ENCODE data around the gene RHOD.

The RHOD gene

GRCh38 chr11:67082071-67082791 lies 25.6 kb downstream of the RHOD start:
- Histone ChIP-seq H3K9me3 (ENCODE audit: control insufficient read depth, low read length) (no peaks in the 10 kb centered on the region), H3K4me3 (ENCODE audit: insufficient read depth, low read depth, low read length) (peak overlapping the region; percentile 10), H3K36me3 (ENCODE audit: control insufficient read depth, insufficient read depth, low read length) (no peaks in the 10 kb centered on the region), H3K4me1 (ENCODE audit: control insufficient read depth, insufficient read depth, low read length) (peaks cover 11% of the 10 kb centered on the region), H3K27me3 (ENCODE audit: control insufficient read depth, insufficient read depth, low read length, poor library complexity, severe bottlenecking) (no peaks in the 10 kb centered on the region), H3K27ac (ENCODE audit: insufficient read depth, low read depth, low read length, poor library complexity, severe bottlenecking) (no peak overlapping the region)
- WGBS, 2 experiments = 53 to 57% methylated on average over 20 of the region's 20 CpGs

DNA sequence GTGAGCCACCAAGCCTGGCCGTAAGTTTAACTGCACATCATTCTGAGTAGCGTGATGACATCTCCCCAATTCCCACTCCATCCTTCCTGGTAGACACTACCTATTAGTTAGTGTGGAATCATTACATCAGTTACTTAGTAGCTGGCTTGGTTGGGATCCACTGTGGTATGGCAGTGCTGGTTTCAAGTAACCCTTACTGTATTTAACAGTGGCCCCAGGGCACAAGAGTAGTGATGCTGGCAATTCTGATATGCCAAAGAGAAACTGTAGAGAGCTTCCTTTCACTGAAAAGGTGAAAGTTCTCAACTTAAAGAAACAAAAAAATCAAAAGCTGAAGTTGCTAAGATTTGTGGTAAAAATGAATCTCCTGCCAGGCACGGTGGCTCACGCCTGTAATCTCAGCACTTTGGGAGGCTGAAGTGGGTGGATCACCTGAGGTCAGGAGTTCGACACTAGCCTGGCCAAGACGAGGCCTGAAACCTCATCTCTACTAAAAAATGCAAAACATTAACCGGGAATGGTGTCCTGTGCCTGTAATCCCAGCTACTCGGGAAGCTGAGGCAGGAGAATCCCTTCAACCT lies 27.2 kb downstream of the RHOD start:
- H3K9me3 ChIP-seq (ENCODE audit: control insufficient read depth, low read length) = no peaks in the 10 kb centered on the region
- no peaks in the 10 kb centered on the region for H3K27me3 ChIP-seq (ENCODE audit: control insufficient read depth, insufficient read depth, low read length, poor library complexity, severe bottlenecking)
- H3K27ac ChIP-seq (ENCODE audit: insufficient read depth, low read depth, low read length, poor library complexity, severe bottlenecking) = no peak overlapping the region
- no peak overlapping the region for H3K4me3 ChIP-seq (ENCODE audit: insufficient read depth, low read depth, low read length)
- 89 to 93% methylated on average over 8 of the region's 8 CpGs for WGBS, 2 experiments
- H3K36me3 ChIP-seq (ENCODE audit: control insufficient read depth, insufficient read depth, low read length) = no peaks in the 10 kb centered on the region
- H3K4me1 ChIP-seq (ENCODE audit: control insufficient read depth, insufficient read depth, low read length) = peaks cover 5% of the 10 kb centered on the region

DNA sequence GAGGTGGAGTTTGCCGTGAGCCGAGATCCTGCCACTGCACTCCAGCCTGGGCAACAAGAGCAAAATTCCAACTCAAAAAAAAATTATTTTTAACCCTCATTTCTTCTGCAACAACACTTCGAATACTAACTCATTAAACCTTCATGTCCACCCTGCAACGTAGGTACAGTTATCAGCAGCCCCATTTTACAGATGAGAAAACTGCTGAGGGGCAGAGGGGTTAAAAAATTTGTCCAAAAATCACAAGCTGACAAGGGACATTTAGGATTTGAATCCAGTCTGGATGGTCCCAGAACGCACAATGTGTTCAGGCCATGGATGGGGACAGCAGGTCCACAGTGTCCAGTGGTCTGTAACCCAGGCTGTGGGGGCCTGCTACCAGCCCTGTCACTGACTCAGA lies 29.0 kb downstream of the RHOD start:
- Histone ChIP-seq H3K27ac (ENCODE audit: insufficient read depth, low read depth, low read length, poor library complexity, severe bottlenecking) (no peak overlapping the region), H3K4me3 (ENCODE audit: insufficient read depth, low read depth, low read length) (no peak overlapping the region), H3K27me3 (ENCODE audit: control insufficient read depth, insufficient read depth, low read length, poor library complexity, severe bottlenecking) (no peaks in the 10 kb centered on the region), H3K36me3 (ENCODE audit: control insufficient read depth, insufficient read depth, low read length) (no peaks in the 10 kb centered on the region), H3K4me1 (ENCODE audit: control insufficient read depth, insufficient read depth, low read length) (peaks cover 5% of the 10 kb centered on the region), H3K9me3 (ENCODE audit: control insufficient read depth, low read length) (no peaks in the 10 kb centered on the region)
- 92 to 95% methylated on average over 5 of the region's 5 CpGs for WGBS, 2 experiments

- WGBS, 2 experiments = 92 to 96% methylated on average over 8 of the region's 8 CpGs
Measured at GRCh38 chr11:67090717-67091116, 34.1 kb downstream of the RHOD start.

DNA sequence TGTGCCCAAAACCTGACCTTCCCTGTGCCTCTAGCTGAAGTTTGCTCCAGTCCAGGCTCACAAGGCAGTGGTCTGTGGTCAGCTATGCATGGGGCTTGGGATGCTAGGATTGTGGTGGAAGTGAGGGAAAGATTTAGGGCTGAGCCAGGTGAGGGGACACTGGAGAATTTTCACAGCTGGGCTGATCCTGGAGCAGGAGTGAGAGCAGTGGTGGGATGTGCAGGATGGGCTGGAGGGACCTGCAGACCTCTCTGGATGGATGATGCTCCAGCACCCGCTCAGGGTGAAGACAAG lies 38.5 kb downstream of the RHOD start:
- Histone ChIP-seq H3K4me3 (ENCODE audit: insufficient read depth, low read depth, low read length) (no peak overlapping the region), H3K36me3 (ENCODE audit: control insufficient read depth, insufficient read depth, low read length) (no peaks in the 10 kb centered on the region), H3K27me3 (ENCODE audit: control insufficient read depth, insufficient read depth, low read length, poor library complexity, severe bottlenecking) (no peaks in the 10 kb centered on the region), H3K27ac (ENCODE audit: insufficient read depth, low read depth, low read length, poor library complexity, severe bottlenecking) (no peak overlapping the region), H3K9me3 (ENCODE audit: control insufficient read depth, low read length) (no peaks in the 10 kb centered on the region), H3K4me1 (ENCODE audit: control insufficient read depth, insufficient read depth, low read length) (no peaks in the 10 kb centered on the region)
- WGBS, 2 experiments = 89 to 91% methylated on average over 1 of the region's 1 CpG

More at GRCh38 chr11:67090717-67091116, 34.1 kb downstream of the RHOD start:
- Histone ChIP-seq H3K4me1 (ENCODE audit: control insufficient read depth, insufficient read depth, low read length) (no peaks in the 10 kb centered on the region), H3K36me3 (ENCODE audit: control insufficient read depth, insufficient read depth, low read length) (no peaks in the 10 kb centered on the region), H3K9me3 (ENCODE audit: control insufficient read depth, low read length) (no peaks in the 10 kb centered on the region), H3K27ac (ENCODE audit: insufficient read depth, low read depth, low read length, poor library complexity, severe bottlenecking) (no peak overlapping the region), H3K27me3 (ENCODE audit: control insufficient read depth, insufficient read depth, low read length, poor library complexity, severe bottlenecking) (no peaks in the 10 kb centered on the region), H3K4me3 (ENCODE audit: insufficient read depth, low read depth, low read length) (no peak overlapping the region)

DNA sequence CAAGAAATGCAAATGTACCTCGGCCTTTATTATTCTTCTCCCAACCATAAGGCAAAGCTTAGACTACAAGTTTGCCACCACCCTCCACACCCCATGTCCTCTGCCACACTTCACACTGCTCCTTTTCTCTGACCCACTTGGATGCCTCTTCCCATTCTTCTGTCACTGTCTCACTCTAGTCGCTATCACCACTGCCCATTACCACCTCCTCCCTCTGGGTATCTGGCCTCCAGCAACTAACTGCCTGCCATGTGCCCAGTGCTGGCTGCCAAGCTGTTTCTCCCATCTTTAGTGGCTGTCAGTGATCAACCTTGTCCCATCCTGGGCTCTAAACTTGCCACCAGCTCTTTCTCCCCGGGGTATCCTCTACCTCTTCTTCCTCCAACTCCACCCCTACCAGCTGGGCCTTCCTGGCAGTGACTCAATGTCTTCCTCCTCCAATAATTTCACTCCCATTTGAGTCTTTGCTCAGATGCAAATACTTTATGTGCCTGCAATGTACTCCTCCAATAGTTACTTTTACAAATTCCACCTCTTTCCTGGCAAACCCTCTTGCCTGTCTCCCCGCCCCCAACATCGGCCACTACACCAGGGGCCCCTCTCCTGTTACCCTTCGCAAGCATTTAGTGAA lies 42.3 kb downstream of the RHOD start:
- no peaks in the 10 kb centered on the region for H3K9me3 ChIP-seq (ENCODE audit: control insufficient read depth, low read length)
- H3K36me3 ChIP-seq (ENCODE audit: control insufficient read depth, insufficient read depth, low read length) = no peaks in the 10 kb centered on the region
- WGBS, 2 experiments = 92 to 93% methylated on average over 6 of the region's 6 CpGs
- H3K27ac ChIP-seq (ENCODE audit: insufficient read depth, low read depth, low read length, poor library complexity, severe bottlenecking) = no peak overlapping the region
- no peaks in the 10 kb centered on the region for H3K4me1 ChIP-seq (ENCODE audit: control insufficient read depth, insufficient read depth, low read length)
- no peak overlapping the region for H3K4me3 ChIP-seq (ENCODE audit: insufficient read depth, low read depth, low read length)
- H3K27me3 ChIP-seq (ENCODE audit: control insufficient read depth, insufficient read depth, low read length, poor library complexity, severe bottlenecking) = no peaks in the 10 kb centered on the region

DNA sequence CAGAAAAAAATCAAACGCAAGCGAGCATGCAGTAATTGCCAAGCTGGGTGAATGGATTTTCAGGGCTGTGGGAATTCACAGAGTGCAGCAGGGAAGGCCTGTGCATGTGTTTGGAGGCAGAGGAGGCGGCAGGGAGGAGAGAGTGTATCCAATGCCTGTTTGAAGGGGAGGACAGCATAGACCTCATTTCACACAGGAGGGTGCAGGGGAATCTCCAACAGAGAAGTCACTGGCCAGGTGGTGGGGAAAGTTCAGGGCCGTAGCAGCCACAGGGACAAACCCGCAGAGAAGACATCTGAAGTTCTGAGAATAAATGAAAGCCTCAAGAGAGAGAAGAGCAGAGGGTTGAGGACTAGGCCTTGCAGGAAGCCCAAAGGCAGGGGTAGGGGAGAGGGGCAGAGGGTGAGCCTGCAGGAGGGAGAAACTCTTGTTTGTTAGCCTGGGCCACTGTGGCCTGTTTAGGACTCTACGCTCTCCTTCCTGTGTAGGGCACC lies 43.2 kb downstream of the RHOD start:
- no peak overlapping the region for H3K27ac ChIP-seq (ENCODE audit: insufficient read depth, low read depth, low read length, poor library complexity, severe bottlenecking)
- no peaks in the 10 kb centered on the region for H3K9me3 ChIP-seq (ENCODE audit: control insufficient read depth, low read length)
- no peaks in the 10 kb centered on the region for H3K4me1 ChIP-seq (ENCODE audit: control insufficient read depth, insufficient read depth, low read length)
- H3K36me3 ChIP-seq (ENCODE audit: control insufficient read depth, insufficient read depth, low read length) = no peaks in the 10 kb centered on the region
- 92% methylated on average over 6 of the region's 6 CpGs for WGBS, 2 experiments
- no peaks in the 10 kb centered on the region for H3K27me3 ChIP-seq (ENCODE audit: control insufficient read depth, insufficient read depth, low read length, poor library complexity, severe bottlenecking)
- H3K4me3 ChIP-seq (ENCODE audit: insufficient read depth, low read depth, low read length) = no peak overlapping the region

- 92 to 95% methylated on average over 8 of the region's 8 CpGs for WGBS, 2 experiments
- Histone ChIP-seq H3K27me3 (ENCODE audit: control insufficient read depth, insufficient read depth, low read length, poor library complexity, severe bottlenecking) (no peaks in the 10 kb centered on the region), H3K9me3 (ENCODE audit: control insufficient read depth, low read length) (no peaks in the 10 kb centered on the region), H3K4me3 (ENCODE audit: insufficient read depth, low read depth, low read length) (no peak overlapping the region), H3K4me1 (ENCODE audit: control insufficient read depth, insufficient read depth, low read length) (no peaks in the 10 kb centered on the region), H3K27ac (ENCODE audit: insufficient read depth, low read depth, low read length, poor library complexity, severe bottlenecking) (no peak overlapping the region), H3K36me3 (ENCODE audit: control insufficient read depth, insufficient read depth, low read length) (no peaks in the 10 kb centered on the region)
Measured at GRCh38 chr11:67102664-67103063, 46.0 kb downstream of the RHOD start.

DNA sequence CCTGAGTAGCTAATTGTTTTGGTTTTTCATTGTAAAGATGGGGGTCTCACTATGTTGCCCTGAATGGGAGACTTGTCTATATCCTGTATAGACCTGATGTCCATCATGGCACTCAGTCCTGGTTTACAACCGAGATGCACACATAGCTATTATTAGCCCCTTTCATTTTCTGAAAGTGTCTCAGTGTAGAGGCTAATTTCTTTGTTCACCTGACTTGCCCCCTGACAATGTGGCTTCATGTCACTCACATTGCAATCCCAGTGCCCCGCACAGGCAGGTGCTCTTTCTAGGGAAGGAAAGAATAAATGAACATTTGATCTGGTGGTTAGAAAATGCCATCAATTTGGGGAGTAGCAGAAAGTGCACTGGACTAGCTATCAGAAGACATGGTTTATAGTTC lies 49.3 kb downstream of the RHOD start:
- Histone ChIP-seq H3K27ac (ENCODE audit: insufficient read depth, low read depth, low read length, poor library complexity, severe bottlenecking) (no peak overlapping the region), H3K36me3 (ENCODE audit: control insufficient read depth, insufficient read depth, low read length) (no peaks in the 10 kb centered on the region), H3K27me3 (ENCODE audit: control insufficient read depth, insufficient read depth, low read length, poor library complexity, severe bottlenecking) (no peaks in the 10 kb centered on the region), H3K9me3 (ENCODE audit: control insufficient read depth, low read length) (no peaks in the 10 kb centered on the region), H3K4me1 (ENCODE audit: control insufficient read depth, insufficient read depth, low read length) (no peaks in the 10 kb centered on the region), H3K4me3 (ENCODE audit: insufficient read depth, low read depth, low read length) (no peak overlapping the region)
- 94 to 95% methylated on average over 2 of the region's 2 CpGs for WGBS, 2 experiments

- H3K4me1 ChIP-seq (ENCODE audit: control insufficient read depth, insufficient read depth, low read length) = no peaks in the 10 kb centered on the region
- H3K27me3 ChIP-seq (ENCODE audit: control insufficient read depth, insufficient read depth, low read length, poor library complexity, severe bottlenecking) = no peaks in the 10 kb centered on the region
- H3K36me3 ChIP-seq (ENCODE audit: control insufficient read depth, insufficient read depth, low read length) = no peaks in the 10 kb centered on the region
- H3K4me3 ChIP-seq (ENCODE audit: insufficient read depth, low read depth, low read length) = no peak overlapping the region
- H3K9me3 ChIP-seq (ENCODE audit: control insufficient read depth, low read length) = no peaks in the 10 kb centered on the region
- 91 to 97% methylated on average over 1 of the region's 1 CpG for WGBS, 2 experiments
- H3K27ac ChIP-seq (ENCODE audit: insufficient read depth, low read depth, low read length, poor library complexity, severe bottlenecking) = no peak overlapping the region
Measured at GRCh38 chr11:67111261-67111660, 54.6 kb downstream of the RHOD start.

All from ectodermal cell (in vitro differentiated cells).